IMR-90 (cell line): ENCODE measurements around the gene ELMO1.

ENCODE experiments used
- CHD1 ChIP-seq: IDR thresholded peaks from 2 replicates; pipeline ENCODE4 v1.6.1; 2012; ENCODE audit warnings: low read depth, low read length, improper control_type of control experiment
- MAFK ChIP-seq: IDR thresholded peaks from 2 replicates; pipeline ENCODE4 v1.6.1; 2012; ENCODE audit warnings: low read depth, low read length, improper control_type of control experiment
- POLR2A ChIP-seq: IDR thresholded peaks from 2 replicates; pipeline ENCODE4 v1.6.1; 2012; ENCODE audit warnings: mild to moderate bottlenecking, low read depth, low read length
- TF ChIP-seq, protein P1 (sequence below): conservative IDR thresholded peaks from 2 replicates; pipeline ENCODE4 v1.5.1; 2012; ENCODE audit warnings: mild to moderate bottlenecking, low read depth, low read length, improper control_type of control experiment

DNA sequence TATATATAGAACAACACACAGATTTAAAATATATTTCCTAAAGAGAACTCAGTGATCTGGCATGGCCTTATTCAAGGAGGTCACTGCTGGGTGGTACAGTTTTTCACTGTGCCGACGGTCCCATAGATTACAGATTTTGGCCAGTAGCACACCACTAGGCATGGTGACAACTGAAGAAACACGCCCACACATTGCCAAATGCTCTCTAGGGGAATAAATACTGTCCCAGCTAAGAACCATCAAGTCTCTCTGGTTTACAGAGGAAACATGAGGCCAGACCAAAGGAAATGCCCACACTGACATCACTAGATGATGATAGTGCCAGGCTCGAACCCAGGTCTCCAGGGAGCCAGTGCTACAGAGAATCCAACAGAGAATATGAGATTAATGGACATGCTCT is 316.8 kb downstream of the ELMO1 start:
- TF ChIP-seq CHD1 (no peak), POLR2A (no peak), MAFK (no peak)
- TF ChIP-seq, protein P1, sequence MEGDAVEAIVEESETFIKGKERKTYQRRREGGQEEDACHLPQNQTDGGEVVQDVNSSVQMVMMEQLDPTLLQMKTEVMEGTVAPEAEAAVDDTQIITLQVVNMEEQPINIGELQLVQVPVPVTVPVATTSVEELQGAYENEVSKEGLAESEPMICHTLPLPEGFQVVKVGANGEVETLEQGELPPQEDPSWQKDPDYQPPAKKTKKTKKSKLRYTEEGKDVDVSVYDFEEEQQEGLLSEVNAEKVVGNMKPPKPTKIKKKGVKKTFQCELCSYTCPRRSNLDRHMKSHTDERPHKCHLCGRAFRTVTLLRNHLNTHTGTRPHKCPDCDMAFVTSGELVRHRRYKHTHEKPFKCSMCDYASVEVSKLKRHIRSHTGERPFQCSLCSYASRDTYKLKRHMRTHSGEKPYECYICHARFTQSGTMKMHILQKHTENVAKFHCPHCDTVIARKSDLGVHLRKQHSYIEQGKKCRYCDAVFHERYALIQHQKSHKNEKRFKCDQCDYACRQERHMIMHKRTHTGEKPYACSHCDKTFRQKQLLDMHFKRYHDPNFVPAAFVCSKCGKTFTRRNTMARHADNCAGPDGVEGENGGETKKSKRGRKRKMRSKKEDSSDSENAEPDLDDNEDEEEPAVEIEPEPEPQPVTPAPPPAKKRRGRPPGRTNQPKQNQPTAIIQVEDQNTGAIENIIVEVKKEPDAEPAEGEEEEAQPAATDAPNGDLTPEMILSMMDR: no peak
